NOMO-1 (cell line): ENCODE measurements around the gene HOXD1.

Experiments
- DNase-seq, 2 experiments: peaks; one replicate each; lab custom pipeline; 2025; ENCODE audit not compliant: unreplicated experiment in 2 of 2; lab: John Stamatoyannopoulos, UW

HOXD1 gene

DNA sequence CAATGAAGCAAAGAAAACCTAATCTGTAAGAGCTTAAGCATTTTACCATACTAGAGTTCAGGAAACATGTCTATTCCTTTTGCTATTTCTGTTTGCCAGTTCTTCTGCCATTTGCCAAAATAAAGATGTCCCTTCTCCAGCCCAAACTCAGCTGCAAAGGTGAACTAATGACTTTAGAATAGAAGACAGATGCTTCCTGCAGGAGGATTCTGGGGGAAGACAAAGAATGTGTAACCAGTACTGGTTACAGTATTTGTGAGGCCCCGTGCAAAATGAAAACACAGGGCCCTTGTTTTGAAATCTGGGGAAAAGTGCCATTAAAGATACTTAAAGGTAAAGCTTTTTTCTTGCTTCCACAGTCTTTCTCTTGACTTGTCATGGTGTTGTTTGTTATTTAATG, 46.5 kb downstream of the HOXD1 start:
- DNase-seq, result no peak

DNA sequence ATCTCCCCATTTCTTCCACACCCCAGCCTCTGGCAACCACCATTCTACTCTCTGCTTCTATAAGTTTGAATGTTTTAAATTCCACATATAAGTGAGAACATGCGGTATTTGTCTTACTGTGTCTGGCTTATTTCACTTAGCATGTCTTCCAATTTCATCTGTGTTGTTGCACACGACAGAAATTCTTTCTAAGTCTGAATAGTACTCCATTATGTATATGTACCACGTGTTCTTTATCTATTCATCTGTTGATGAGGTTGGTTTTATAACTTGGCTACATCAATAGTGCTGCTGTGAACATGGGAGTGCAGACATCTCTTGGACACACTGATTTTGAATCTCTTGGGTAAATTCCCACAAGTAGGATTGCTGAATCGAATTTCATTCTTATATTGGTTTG, 49.0 kb downstream of the HOXD1 start:
- DNase-seq, result no peak

- no peak for DNase-seq
These were observed 50.6 kb downstream of the HOXD1 start for GRCh38 chr2:176239031-176239430.

DNA sequence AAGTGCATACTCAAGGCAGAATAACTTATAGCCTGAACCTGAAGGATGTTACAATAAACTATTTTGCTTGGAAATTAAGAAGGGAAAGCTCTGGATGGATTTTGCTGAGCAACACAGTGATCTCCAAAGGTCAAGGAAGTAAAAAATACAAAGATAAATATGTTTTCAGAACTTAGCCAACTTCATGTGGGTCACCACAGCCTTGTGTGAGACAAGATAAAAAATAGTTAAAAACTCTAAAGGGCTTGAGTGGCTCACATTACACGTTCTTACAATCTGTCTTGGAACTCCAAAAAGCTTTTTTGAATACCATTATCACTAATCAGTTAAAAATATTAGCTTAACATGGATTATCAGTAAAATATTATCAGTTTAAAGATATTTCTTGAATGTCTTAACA, 51.8 kb downstream of the HOXD1 start:
- DNase-seq, result no peak
